Mammary microvascular endothelial cell (primary cell): Measurements from ENCODE around the gene CC2D2A. TPM values are rescaled to one million over a fixed set of nuclear protein-coding genes. Genes with fewer than 3 reads are reported as not detected.

Experiments
- total RNA-seq: library from RNA; depleted of rRNA; stranded (reverse); fragments of >200 nt; gene quantifications from 2 replicates; pipeline ENCODE4 v1.2.3, GENCODE V29; 2015

CC2D2A gene
- 4.2 and 8.5 TPM in 2 replicates for total RNA-seq

GRCh38 chr4:15469402-15470127 is at the start of gene CC2D2A:
Gene CC2D2A (plus strand): TSS chr4:15469882. CDS start chr4:15475933, 6,051 bp downstream.

GRCh38 chr4:15427701-15428100 is 42.0 kb upstream of the CC2D2A start, which contains the start of gene C1QTNF7:
Gene C1QTNF7 (plus strand): TSS chr4:15428033. CDS start chr4:15435744, 7,711 bp downstream.

Other genes starting within 250 kb of the CC2D2A start
- not detected in 2 replicates for gene C1QTNF7, start 41.8 kb upstream of the CC2D2A start, total RNA-seq
- 87.8 and 99.7 TPM in 2 replicates for gene FBXL5, start 185.5 kb downstream of the CC2D2A start, total RNA-seq
- 56.5 and 68.6 TPM in 2 replicates for gene FAM200B, start 211.9 kb downstream of the CC2D2A start, total RNA-seq
- gene BST1, start 233.2 kb downstream of the CC2D2A start, total RNA-seq: 58.4 and 61.7 TPM in 2 replicates